Tibial nerve (tissue), 3 donors: ENCODE results near the gene CYTH1.

Source experiments
- CTCF ChIP-seq, 5 experiments: fragments of 200-600 bp in 3 of 5; fragments of 450-650 bp in 2 of 5; sonication (generic) in 3 of 5; IDR thresholded peaks; one replicate each; pipeline ENCODE4 v1.5.1; 2016 to 2019; ENCODE audit warnings: antibody characterized with exemption in 5 of 5, mild to moderate bottlenecking in 3 of 5, moderate library complexity in 2 of 5
- POLR2A ChIP-seq, 2 donors: fragments of 450-650 bp; IDR thresholded peaks; one replicate each; pipeline ENCODE4 v1.6.1; 2017; ENCODE audit warnings: antibody characterized with exemption in 2 of 2, mild to moderate bottlenecking in 2 of 2, moderate library complexity in 2 of 2

GRCh38 chr17:78717431-78717980 is 64.6 kb downstream of the CYTH1 start:
- TF ChIP-seq CTCF (IDR thresholded peaks at IDR 0.05) (peak in 1 of 5 experiments; percentile 4), POLR2A (IDR thresholded peaks at IDR 0.05) (no peak)
